ENCODE data around the gene GABBR2. TPM values are rescaled to one million over a fixed set of nuclear protein-coding genes. Genes with fewer than 3 reads are reported as not detected.

GABBR2 gene
- total RNA-seq, 2 donors from 2014 or later: 1.2 to 1.3 TPM

DNA sequence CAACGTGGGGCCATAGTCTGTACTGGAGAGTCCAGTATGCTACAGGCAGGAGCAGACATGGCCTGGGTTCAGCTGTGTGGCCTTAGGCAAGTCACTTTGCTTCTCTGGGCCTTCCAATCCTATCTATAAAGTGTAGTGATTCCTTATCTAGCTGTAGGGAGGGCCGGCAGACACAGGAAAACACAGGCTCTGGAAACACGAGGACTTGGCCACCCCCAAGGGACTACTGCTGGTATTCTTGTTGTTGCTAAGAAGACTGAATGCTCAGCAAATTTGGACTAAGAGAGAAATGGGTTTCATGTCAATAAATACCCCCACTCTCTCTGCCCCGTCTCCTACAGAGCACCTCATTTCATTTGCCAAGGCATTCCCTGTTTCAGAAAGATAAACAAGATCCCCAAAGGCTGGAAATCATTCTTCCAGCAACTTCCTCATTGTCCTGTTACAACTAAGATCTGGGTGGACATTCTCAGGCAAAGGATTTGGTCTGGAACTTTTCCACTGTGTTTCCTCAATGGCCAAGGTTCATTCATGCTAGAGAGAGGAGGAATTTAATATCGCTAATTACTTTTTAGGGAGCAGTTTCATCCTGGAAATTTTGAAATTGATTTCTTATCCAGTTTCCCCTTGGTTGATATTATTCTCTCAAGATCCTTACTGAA is 105.8 kb downstream of the GABBR2 start:
- TF ChIP-seq, protein P1, sequence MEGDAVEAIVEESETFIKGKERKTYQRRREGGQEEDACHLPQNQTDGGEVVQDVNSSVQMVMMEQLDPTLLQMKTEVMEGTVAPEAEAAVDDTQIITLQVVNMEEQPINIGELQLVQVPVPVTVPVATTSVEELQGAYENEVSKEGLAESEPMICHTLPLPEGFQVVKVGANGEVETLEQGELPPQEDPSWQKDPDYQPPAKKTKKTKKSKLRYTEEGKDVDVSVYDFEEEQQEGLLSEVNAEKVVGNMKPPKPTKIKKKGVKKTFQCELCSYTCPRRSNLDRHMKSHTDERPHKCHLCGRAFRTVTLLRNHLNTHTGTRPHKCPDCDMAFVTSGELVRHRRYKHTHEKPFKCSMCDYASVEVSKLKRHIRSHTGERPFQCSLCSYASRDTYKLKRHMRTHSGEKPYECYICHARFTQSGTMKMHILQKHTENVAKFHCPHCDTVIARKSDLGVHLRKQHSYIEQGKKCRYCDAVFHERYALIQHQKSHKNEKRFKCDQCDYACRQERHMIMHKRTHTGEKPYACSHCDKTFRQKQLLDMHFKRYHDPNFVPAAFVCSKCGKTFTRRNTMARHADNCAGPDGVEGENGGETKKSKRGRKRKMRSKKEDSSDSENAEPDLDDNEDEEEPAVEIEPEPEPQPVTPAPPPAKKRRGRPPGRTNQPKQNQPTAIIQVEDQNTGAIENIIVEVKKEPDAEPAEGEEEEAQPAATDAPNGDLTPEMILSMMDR (conservative IDR thresholded peaks at IDR 0.05): no peak
- H3K27ac Mint-ChIP-seq: no peak overlapping the region
- Histone ChIP-seq H3K27ac (ENCODE audit: low read depth, low read length) (no peak overlapping the region), H3K27me3 (ENCODE audit: control insufficient read depth, insufficient read depth, low read length, poor library complexity, severe bottlenecking) (no peaks in the 10 kb centered on the region), H3K4me1 (ENCODE audit: control insufficient read depth, insufficient read depth, low read length) (no peaks in the 10 kb centered on the region), H3K9ac (ENCODE audit: extremely low read depth, low read length, poor library complexity, severe bottlenecking) (no peak overlapping the region), H3K4me3 (ENCODE audit: low read length) (no peak overlapping the region), H3K36me3 (ENCODE audit: control insufficient read depth, insufficient read depth, low read length) (no peaks in the 10 kb centered on the region), H3K9me3 (ENCODE audit: control insufficient read depth, low read length) (no peaks in the 10 kb centered on the region)
- DNase-seq: no peak
- no peaks in the 10 kb centered on the region for H3K27me3 Mint-ChIP-seq (ENCODE audit: insufficient read depth)
- H3K36me3 Mint-ChIP-seq (ENCODE audit: low read depth): no peaks in the 10 kb centered on the region
- no peak overlapping the region for H3K4me3 Mint-ChIP-seq
- WGBS, 2 experiments (ENCODE audit: insufficient coverage in 1 of 2, insufficient read length in 1 of 2): 80 to 91% methylated on average over 2 to 5 of the region's 5 CpGs
- H3K4me1 Mint-ChIP-seq: peaks cover 16% of the 10 kb centered on the region
- H3K9me3 Mint-ChIP-seq: no peaks in the 10 kb centered on the region

DNA sequence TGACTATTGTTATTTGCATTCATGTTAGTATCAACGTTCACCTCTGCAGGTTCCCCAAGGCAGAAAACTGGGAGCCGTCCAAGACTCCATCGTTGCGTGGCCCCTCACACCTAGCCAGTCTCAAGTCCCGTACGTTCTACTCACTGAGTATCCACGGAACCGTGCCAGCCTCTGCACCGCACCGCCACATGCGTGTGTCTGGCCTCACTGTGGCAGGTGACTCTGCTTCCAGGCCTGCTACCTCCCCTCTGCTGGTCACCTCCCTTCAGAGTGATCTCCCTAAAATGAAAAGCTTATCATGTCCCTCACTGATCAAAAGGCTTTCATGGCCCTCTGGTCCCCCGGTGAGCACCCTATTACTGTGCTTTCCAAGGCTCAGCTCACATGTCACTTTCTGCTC is 108.1 kb downstream of the GABBR2 start:
- peaks cover 16% of the 10 kb centered on the region for H3K4me1 Mint-ChIP-seq
- peak overlapping the region; percentile 5 for H3K27ac Mint-ChIP-seq
- no peaks in the 10 kb centered on the region for H3K9me3 Mint-ChIP-seq
- Histone ChIP-seq H3K27ac (ENCODE audit: low read depth, low read length) (no peak overlapping the region), H3K4me3 (ENCODE audit: low read length) (no peak overlapping the region), H3K9ac (ENCODE audit: extremely low read depth, low read length, poor library complexity, severe bottlenecking) (no peak overlapping the region), H3K4me1 (ENCODE audit: control insufficient read depth, insufficient read depth, low read length) (no peaks in the 10 kb centered on the region), H3K27me3 (ENCODE audit: control insufficient read depth, insufficient read depth, low read length, poor library complexity, severe bottlenecking) (no peaks in the 10 kb centered on the region), H3K36me3 (ENCODE audit: control insufficient read depth, insufficient read depth, low read length) (no peaks in the 10 kb centered on the region), H3K9me3 (ENCODE audit: control insufficient read depth, low read length) (no peaks in the 10 kb centered on the region)
- H3K36me3 Mint-ChIP-seq (ENCODE audit: low read depth): no peaks in the 10 kb centered on the region
- 93 to 94% methylated on average over 5 to 12 of the region's 12 CpGs for WGBS, 2 experiments (ENCODE audit: insufficient coverage in 1 of 2, insufficient read length in 1 of 2)
- H3K27me3 Mint-ChIP-seq (ENCODE audit: insufficient read depth): no peaks in the 10 kb centered on the region
- DNase-seq: no peak
- no peak overlapping the region for H3K4me3 Mint-ChIP-seq
- TF ChIP-seq, protein P1 (conservative IDR thresholded peaks at IDR 0.05): no peak

DNA sequence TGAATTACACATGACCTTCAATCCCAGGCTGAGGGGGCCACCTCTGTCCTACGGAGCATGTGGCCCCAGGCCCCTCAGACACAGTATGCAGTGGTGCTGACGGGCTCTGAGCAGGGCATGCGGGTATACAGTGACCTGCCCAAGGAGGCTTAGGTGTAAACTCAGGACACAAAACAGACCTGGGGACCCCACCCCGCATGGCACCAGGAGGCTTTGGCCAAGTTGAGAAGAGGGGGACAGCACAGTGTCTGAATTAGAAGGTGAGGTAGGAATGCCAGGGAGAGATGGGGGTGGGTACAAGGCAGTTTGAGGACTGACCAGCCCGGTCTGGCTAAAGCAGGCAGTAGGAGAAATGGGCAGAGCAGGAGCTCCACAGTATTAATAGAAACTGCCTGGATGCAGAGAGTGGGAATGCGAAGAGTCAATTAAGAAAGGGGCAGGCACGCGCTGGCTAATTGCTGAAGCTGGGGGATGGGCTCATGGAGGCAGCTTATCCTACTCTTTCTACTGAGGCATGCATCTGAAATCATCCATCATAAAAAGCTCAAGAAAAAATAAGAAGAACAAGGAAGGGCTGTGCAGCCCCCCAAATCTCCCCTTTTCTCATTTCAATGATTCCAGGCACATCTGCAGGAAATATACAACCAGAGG is 109.0 kb downstream of the GABBR2 start:
- no peaks in the 10 kb centered on the region for H3K27me3 ChIP-seq (ENCODE audit: control insufficient read depth, insufficient read depth, low read length, poor library complexity, severe bottlenecking)
- no peak overlapping the region for H3K9ac ChIP-seq (ENCODE audit: extremely low read depth, low read length, poor library complexity, severe bottlenecking)
- Mint-ChIP-seq H3K4me1 (peaks cover 16% of the 10 kb centered on the region), H3K36me3 (ENCODE audit: low read depth) (no peaks in the 10 kb centered on the region), H3K4me3 (no peak overlapping the region), H3K27me3 (ENCODE audit: insufficient read depth) (no peaks in the 10 kb centered on the region), H3K9me3 (no peaks in the 10 kb centered on the region), H3K27ac (no peak overlapping the region)
- H3K4me1 ChIP-seq (ENCODE audit: control insufficient read depth, insufficient read depth, low read length): no peaks in the 10 kb centered on the region
- no peaks in the 10 kb centered on the region for H3K9me3 ChIP-seq (ENCODE audit: control insufficient read depth, low read length)
- no peak for DNase-seq
- WGBS, 2 experiments (ENCODE audit: insufficient coverage in 1 of 2, insufficient read length in 1 of 2): 72 to 76% methylated on average over 6 to 8 of the region's 8 CpGs
- H3K36me3 ChIP-seq (ENCODE audit: control insufficient read depth, insufficient read depth, low read length): no peaks in the 10 kb centered on the region
- no peak overlapping the region for H3K4me3 ChIP-seq (ENCODE audit: low read length)
- H3K27ac ChIP-seq (ENCODE audit: low read depth, low read length): no peak overlapping the region
- TF ChIP-seq, protein P1 (conservative IDR thresholded peaks at IDR 0.05): no peak
